H1 (cell line): ENCODE data around the gene AFAP1L2. TPM values are rescaled to one million over a fixed set of nuclear protein-coding genes. Genes with fewer than 3 reads are reported as not detected.

Experiments
- KDM4A ChIP-seq: IDR thresholded peaks from one replicate; pipeline ENCODE4 v1.7.1; 2012; ENCODE audit warnings: low read depth, mild to moderate bottlenecking, moderate library complexity, low read length, inconsistent platforms; ENCODE audit not compliant: severe bottlenecking
- POU5F1 ChIP-seq: IDR thresholded peaks from 2 replicates; pipeline ENCODE4 v1.6.1; 2011; ENCODE audit warnings: low read depth, mild to moderate bottlenecking, low read length, moderate library complexity
- RBBP5 ChIP-seq: IDR thresholded peaks from 2 replicates; pipeline ENCODE4 v1.7.1; 2012; ENCODE audit warnings: low read depth, mild to moderate bottlenecking, inconsistent platforms, low read length, moderate library complexity, borderline replicate concordance
- RNF2 ChIP-seq: fragments of 200-900, 300-1000 bp; sonication (generic); IDR thresholded peaks from 2 replicates; pipeline ENCODE4 v1.7.1; 2016; ENCODE audit warnings: borderline replicate concordance, low read depth, mild to moderate bottlenecking, antibody characterized with exemption, low read length; ENCODE audit not compliant: poor library complexity, severe bottlenecking; ENCODE audit errors: missing control alignments
- SIX5 ChIP-seq: IDR thresholded peaks from 2 replicates; pipeline ENCODE4 v1.6.1; 2011; ENCODE audit warnings: mild to moderate bottlenecking, low read depth, low read length
- polyA plus RNA-seq, 7 experiments: library from polyadenylated mRNA; depleted of rRNA in 3 of 7; stranded (reverse) in 5 of 7; unstranded in 2 of 7; fragments of >200 nt in 5 of 7; fragments of 200-250 nt in 2 of 7; gene quantifications; 1 replicate in 5 of 7; 2 replicates in 1 of 7; 4 replicates in 1 of 7; pipeline versions ENCODE4 v1.2.1 to v1.2.3, GENCODE V29; 2011 to 2013; ENCODE audit warnings: missing spikeins in 2 of 7, mixed read lengths in 2 of 7
- total RNA-seq: library from RNA; stranded (reverse); fragmentation: NEBNext Ultra II Directional; extraction: Animal tissue kit (Norgen Biotek cat#: 25700); gene quantifications from 2 replicates; pipeline ENCODE4 v1.2.1, GENCODE V29; 2021
- TF ChIP-seq, protein P1 (sequence below): IDR thresholded peaks from 2 replicates; pipeline ENCODE4 v1.6.1; 2012; ENCODE audit warnings: inconsistent platforms
- TF ChIP-seq, protein P2 (sequence below): IDR thresholded peaks from 2 replicates; pipeline ENCODE4 v1.6.1; 2012; ENCODE audit warnings: inconsistent platforms

The AFAP1L2 gene
- total and polyA plus RNA-seq, 2 of the 8 experiments (the other 6 are each of a cell fraction or from before 2014, with no cell fraction given), result 3.9 to 6.4 TPM

GRCh38 chr10:114403541-114404161 lies 651 bp downstream of the AFAP1L2 start (continued):
- no peak for TF ChIP-seq KDM4A
- no peak for TF ChIP-seq RBBP5
- TF ChIP-seq POU5F1, result no peak
- TF ChIP-seq, protein P1, sequence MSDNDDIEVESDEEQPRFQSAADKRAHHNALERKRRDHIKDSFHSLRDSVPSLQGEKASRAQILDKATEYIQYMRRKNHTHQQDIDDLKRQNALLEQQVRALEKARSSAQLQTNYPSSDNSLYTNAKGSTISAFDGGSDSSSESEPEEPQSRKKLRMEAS, result 0 out of 2 replicates have a peak, but pooled peaks have one; percentile 26
- TF ChIP-seq, protein P2, sequence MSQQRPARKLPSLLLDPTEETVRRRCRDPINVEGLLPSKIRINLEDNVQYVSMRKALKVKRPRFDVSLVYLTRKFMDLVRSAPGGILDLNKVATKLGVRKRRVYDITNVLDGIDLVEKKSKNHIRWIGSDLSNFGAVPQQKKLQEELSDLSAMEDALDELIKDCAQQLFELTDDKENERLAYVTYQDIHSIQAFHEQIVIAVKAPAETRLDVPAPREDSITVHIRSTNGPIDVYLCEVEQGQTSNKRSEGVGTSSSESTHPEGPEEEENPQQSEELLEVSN, result peak; percentile 47; the same call in 1 of the 2 replicates
- peak; percentile 22 for TF ChIP-seq RNF2
- TF ChIP-seq SIX5, result no peak
